Loucy (cell line): ENCODE data around the gene SMG6.

Experiments used
- CTCF ChIP-seq: fragments of 200-600 bp; sonication (generic); conservative IDR thresholded peaks from 2 replicates; pipeline ENCODE4 v1.5.1; 2014; ENCODE audit warnings: mild to moderate bottlenecking, antibody characterized with exemption, low read length
- EZH2phosphoT487 ChIP-seq: fragments of 200-600 bp; IDR thresholded peaks from 2 replicates; pipeline ENCODE4 v1.6.1; 2018; ENCODE audit warnings: antibody characterized with exemption, mild to moderate bottlenecking, moderate library complexity, borderline replicate concordance

GRCh38 chr17:2077040-2077439 is 226.5 kb downstream of the SMG6 start:
- TF ChIP-seq CTCF, result no peak
- TF ChIP-seq EZH2phosphoT487, result no peak
